Activated gamma-delta T cell (primary cell): ENCODE results near the gene SHISA6.

Source experiments
- DNase-seq: peaks from one replicate; lab custom pipeline; 2025; lab: John Stamatoyannopoulos, UW

SHISA6 gene

DNA sequence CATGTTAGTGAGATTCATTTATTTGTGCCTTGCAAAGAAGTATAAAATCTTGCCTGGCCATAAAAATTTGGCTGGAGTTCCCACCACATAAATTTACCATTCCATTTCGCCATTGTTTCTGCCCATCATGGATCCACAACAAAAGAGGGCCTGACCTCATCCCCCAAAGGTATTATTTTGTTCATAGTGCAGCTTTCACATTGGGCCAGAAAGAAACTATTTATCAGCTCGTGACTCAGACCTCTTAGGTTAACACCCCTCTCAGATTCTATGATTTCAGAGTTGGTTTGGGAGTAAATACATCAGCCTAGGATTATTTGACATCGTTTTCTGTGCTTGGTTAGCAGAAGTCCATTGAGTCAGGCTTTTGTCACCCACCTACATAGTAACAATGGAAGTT is 108.1 kb downstream of the SHISA6 start:
- DNase-seq: no peak

DNA sequence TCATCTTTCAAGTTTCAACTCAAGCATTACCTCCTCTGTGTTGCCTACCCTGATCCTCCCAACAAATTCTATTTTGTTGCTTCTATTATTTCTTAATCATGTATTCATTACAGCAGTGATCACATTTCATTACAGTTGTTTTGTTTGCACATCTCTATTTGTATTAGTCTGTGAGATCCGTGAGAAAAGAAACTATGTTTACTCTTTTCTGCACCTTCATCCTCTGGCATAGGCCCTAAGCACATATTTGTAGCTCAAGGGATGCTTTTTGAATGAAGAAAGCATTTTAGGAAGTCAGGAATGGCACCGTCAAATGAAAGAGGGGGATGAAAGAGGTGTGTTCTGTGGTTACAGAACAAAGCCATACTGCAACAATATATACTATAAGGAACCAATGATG is 110.5 kb downstream of the SHISA6 start:
- DNase-seq: no peak

DNA sequence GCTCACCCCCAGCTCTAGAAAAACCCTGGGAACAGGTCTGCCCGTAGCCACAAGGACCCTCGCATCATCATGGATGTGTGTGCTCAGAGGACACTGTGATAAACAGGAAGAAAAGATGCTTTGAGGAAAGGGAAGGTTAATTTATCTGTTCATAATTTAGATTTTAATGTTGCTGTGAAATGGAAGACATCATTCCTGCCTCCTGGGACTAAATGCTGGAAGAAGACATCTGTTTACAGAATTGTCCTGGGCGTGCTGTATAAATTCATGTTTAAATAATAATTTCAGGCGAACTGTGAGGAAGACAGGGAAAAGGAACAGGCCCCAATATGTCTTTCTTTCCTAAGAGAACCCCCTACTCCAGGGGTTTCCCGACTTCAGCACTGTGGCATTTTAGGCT is 112.6 kb downstream of the SHISA6 start:
- no peak for DNase-seq

DNA sequence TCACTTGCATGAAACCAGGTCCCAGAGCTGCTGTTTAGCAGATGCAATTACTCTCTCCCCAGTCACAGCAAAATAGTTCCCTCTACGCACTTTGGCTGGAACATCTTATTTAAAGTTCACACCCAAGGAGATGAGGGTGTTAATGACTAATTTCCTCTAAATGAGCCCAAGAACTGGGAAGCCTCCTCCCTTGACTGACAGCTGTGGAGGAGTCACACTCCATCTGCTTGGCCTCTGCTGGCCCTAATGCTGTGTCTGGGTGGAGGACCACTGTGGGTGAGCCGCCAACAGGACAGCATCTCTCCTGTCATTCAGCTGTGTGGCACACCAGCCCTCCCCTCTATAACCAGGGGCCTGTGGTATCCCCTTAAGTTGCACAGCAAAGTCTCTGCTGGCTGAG is 115.4 kb downstream of the SHISA6 start:
- no peak for DNase-seq

DNA sequence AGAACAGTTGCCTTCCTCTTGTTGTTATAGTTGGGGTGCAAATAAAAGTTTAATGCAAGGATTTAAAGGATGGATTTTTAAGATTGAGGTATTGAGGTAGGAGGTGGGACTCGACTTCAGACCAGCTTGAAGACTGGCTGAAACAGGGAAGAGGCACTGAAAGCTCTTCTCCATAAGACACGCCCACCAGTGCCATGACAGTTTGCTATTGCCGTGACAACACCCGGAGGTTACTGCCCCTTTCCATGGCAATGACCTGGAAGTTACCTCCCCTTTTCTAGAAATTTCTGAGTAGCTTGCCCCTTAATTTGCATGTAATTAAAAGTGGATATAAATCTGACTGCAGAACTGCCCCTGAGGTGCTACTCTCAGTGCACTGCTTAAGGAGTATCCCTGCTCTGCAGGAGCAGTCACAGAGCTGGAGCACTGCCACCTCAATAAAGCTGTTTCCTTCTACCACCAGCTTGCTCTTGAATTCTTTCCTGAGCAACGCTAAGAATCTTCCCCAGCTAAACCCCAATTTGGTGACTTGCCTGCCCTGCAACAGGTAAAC is 122.6 kb downstream of the SHISA6 start:
- DNase-seq: no peak

DNA sequence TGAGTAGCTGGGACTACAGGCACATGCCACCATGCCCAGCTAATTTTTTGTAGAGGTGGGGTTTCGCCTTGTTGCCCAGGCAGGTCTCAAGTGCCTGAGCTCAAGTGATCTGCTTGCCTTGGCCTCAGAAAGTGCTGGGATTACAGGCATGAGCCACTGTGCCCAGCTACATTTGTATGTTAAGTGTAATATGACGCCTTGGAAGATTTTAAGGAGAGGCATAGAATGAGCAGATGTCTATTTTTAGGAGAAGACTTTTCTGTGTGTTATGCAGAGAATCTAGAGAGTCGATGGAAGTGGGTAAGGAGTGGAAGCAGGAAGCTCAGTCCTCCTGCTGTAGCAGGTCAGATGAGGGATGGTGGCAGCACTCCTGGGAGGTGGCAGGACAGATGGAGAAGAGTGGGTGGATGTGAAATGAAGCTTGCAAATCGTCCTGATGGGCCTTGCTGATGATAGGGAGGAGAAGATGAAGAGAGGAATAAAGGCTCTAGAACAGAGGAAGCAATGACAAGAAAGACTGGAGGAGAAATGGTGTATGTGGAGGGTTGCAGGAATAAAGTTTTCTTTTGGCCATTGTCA is 125.3 kb downstream of the SHISA6 start:
- no peak for DNase-seq

DNA sequence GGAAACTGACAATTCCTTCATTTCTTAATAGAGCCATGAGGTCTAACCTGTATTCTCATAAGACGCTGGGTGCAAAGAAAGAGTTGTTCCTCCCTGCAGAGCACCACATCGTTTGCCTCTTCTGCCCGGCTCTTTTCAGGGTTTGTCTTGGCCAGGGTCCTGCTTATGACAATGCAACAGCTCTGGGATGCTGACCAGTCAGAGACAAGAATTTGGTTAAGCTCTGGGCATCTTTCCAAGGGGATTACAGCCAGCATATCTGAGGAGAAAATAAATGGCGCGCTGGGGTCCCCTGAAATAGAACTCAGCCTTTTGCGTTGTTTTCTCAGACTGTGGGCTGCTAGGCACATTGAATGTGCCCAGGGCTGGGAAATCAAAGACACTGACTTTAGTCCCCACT is 128.6 kb downstream of the SHISA6 start:
- DNase-seq: no peak

DNA sequence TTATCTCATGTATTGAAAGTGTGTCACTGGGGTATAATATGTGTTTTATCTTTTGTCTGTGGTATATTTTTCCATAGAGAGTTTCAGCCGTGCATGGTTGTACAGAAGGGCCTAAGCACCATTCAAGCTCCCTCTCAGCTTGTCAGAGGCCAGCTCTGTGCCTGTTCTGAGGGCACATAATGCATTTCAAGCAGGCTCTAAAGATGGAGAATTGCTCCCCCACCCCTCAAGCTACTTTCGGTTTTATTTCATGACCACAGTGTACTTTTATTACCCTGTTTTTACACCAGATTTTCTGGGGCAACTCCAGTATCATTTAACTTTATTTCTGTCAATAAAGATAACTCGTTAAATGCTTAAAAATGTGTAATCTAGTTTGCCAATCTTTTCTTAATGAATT is 131.7 kb downstream of the SHISA6 start:
- no peak for DNase-seq

DNA sequence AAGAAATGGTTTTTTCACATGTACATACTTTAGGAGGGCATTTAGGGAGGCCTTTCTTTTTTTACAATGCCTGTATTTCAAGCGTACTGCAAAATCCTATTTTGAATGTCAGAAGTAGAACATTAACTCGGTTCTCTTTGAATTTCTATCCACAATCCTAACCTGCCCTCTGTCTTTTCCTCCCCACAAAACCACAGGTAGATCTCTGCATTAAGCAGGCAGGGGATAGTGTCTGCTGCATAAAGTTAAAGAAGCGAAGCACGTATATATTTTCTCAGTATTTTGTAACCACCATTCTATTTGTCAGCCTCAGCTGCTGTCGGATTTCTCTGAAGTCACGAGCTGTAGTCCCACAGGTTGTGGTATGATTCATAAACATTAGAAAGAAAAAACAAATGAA is 137.5 kb downstream of the SHISA6 start:
- DNase-seq: no peak

DNA sequence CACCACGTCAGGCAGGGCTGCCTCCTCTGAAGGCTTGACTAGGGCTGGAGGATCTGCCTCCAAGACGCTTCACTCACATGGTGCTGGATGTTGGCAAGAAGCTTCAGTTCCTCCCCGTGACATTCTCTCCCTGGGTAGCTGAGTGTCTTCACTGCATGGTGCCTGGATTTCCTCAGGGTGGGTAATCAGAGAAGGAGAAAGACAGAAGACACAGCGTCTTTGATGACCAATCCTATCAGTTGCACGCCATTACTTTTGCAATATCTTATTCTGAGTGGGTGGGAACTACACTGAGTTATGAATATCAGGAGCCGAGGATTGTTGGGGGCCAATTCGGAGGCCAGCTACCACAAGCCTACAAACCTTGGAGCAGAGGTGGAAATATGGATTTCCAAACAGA is 139.7 kb downstream of the SHISA6 start:
- DNase-seq: no peak

DNA sequence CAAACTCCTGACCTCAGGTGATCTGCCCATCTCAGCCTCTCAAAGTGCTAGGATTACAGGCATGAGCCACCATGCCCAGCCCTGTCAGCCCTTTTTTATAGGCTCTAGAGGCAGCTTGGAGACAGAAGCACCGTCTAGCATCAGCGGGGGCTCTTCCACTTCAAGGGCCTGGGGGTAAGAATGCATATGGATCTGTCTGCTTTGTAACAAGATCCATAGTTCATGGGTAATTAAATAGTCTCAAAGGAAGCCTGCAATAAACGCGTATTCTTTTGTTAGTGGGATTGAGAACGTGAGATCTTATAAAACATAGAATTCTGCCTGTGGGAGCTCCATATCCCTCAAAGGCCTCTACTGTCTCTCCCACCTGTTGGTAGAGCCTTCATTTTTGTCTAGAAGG is 142.1 kb downstream of the SHISA6 start:
- DNase-seq: no peak

DNA sequence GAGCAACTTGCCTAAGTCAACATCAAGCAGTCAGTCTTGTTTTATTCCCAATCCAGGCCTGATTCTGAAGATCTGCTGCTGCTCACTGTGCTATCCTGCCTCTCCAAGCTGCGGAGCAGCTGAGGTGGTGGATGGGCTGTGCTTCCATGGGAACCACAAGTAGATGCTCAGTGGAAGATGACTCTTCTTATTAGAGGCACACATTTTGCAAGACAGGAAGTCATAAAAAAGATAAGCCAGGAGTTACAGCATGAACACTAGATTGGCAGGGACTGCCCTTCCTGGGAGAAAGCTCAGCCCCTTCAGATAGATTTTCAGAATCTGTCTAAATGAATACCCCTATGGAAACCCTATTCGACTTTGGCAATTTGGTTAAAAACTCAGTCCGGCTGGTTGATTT is 143.1 kb downstream of the SHISA6 start:
- DNase-seq: no peak

DNA sequence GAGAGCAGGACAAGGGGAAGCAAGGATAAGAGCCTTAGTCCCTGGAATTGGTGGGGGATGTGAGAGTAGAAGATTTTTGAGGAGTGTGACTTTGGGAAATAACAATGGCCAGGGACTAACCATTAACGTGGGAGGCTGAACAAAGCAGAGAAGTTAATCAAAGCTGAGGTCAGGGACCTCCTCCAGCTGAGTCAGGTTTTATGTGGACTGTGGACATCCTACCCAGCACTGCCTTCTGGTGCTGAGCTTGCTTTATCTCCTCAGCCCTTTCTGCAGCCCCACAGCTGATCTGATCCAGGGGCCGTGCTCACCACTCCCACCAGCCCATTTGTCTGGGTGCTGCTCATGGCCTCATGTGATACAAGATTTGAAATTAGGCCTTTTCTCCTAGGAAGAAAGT is 146.6 kb downstream of the SHISA6 start:
- DNase-seq: no peak

DNA sequence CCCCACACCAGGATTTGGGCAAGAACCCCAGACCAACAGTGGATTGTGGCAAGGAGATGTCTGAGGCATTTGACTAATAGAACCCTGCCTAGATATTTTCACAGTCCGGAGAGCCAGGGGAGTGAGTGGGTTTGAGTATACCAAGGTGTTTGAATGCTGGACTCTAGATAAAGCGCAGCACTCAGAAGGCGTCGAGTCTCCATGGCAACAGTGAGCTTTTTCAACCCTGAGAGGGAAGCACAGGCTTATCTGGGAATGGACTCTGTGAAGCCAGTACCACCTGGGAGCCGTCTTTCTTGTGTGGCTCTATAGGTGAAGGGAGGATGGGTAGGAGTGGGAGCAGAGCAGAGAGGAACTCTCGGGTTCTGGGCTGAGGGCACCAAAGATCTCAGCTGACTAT is 147.0 kb downstream of the SHISA6 start:
- no peak for DNase-seq

DNA sequence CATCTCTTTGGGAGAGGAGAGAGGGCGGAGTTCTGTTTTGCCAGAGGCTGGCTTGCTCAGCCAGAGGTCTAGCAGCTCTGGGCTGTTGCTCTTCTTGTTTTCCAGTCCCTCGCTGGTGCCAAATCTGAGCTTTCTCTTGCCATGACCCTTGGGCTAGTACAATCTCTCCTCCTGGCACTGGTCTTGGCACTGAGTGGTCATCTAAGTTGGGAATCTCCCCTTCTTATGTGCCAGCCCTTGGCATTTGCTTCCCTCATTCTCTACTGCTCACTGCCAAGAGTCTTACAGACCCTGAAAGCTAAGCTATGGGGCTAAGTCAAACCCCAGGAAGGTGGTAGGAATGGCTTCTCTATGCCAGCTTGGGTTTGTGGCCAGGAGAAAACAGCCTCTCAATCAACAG is 148.6 kb downstream of the SHISA6 start:
- DNase-seq: no peak

DNA sequence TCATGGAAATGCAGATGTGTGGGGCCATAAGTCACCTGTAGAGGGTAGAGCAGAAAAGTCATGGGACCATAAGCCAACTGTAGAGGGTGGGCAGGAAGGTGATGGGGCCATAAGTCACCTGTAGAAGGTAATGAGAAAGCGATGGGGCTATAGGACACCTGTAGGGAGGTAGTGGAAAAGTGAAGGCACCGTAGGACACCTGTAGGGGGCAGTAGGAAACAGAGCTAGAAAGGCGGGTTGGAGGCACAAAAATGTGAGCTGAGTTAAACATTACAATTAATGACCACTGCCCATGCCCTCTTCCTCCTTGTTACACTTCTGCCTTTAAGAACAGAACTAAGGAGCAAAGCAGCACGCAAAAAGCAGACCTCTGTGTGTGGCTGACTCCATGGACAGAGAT is 150.1 kb downstream of the SHISA6 start:
- no peak for DNase-seq

DNA sequence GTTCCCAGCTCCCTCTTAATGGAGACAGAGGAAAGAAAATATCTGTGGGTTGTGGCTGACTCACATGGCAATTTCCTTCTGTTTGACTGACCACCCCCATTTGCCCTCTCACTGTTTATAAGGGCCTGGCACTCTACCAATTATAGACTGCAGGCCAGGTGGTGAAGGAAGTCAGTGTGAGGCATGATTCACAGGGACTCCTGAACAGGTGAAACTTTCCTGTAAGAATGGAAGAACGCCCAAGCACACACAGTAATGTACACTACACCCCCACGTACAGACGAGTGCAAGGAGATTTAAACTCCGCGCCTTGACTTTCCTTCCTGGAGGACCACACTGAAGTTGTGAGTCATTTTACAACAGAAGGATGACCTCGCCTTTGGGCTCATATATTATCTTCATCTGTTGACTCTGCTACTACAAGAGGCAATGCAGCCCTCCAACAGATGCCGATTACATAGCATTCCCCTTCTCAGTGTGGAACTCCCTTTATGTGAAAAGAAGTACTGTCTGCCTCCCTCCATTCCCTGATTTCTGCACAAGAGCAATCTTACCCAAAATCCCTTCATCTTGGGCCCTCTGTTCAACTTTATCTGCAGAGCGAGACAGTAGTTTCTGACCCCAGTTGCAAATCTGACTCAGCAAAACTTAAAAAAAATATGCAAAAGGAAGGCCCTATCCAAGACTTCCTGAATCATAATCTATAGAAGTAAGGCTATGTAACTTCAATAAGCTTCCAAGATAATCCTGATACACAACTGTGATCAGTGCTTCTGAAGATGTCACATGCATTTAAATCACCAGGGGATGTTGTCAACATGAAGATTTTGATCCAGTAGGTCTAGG is 163.6 kb downstream of the SHISA6 start:
- no peak for DNase-seq

DNA sequence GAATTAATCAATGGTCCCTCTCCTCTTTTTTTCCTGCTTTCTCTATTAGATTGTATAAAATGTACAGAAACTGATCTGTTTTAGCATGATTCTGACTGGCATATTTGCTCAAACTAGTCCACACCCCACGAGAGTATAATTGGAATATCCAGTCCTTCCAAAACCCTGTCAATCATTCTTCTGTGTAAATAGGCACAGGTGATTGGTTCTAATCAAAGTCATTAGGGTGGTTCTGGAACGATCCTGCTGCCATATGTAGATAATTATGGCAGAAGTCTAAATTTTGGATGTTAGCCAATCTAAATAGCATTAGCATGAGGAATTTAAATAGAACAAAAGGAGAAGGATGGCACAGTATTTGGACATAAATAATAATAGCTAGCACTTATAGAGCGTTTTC is 165.7 kb downstream of the SHISA6 start:
- DNase-seq: no peak

DNA sequence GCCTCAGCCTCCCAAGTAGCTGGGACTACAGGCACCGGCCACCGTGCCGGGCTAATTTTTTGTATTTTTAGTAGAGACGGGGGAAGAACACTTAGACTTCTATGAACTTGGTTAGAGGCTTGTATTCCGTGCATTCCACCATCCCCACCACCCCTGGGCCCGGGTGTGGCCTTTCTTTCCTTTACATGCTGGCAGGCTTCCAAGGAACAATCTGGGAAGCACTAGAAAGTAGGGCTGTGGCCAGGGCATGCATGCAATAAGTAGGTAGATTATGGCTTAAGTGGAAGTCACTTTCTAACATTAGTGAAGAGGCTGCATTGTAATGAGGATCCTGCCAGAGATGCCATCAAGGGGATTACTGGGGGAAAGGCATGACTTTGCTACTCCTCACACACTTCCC is 171.6 kb downstream of the SHISA6 start:
- no peak for DNase-seq

DNA sequence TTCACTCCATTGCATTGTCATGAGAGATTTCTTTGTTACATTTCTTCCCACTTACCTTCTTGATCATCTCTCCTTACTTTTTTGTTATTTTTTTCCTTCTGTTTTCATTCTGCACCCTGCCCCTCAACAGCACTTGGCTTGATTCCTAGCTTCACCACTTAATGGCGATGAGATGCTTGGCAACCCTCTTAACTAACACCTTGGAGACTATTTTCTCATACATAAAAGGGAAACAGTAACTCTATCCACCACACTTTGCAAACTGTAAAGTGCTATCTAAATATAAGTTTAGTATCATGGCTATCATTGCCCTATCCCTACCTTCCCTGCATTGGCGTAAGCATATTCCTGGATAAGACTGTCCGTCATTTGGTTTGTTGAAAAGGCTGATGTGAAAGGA is 177.3 kb downstream of the SHISA6 start:
- no peak for DNase-seq

DNA sequence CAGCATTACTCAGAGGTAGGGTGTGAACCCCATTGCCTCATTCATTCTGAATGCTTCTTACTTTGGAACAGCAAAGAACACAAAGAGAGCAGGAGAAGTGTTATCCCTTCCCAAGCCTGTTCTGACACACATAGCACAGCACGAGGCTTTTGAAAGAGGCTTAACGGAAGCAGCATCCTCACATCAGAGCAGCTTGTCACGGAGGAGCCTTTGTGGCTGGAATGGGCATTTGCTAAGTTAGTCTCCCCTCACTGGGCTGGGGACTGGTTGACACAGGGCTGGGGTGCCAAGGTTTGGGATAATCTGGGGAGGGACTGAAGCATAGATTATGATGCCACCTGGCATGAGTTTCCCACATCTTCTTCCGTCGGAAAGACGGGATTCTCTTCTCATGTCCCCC is 189.7 kb downstream of the SHISA6 start:
- no peak for DNase-seq

DNA sequence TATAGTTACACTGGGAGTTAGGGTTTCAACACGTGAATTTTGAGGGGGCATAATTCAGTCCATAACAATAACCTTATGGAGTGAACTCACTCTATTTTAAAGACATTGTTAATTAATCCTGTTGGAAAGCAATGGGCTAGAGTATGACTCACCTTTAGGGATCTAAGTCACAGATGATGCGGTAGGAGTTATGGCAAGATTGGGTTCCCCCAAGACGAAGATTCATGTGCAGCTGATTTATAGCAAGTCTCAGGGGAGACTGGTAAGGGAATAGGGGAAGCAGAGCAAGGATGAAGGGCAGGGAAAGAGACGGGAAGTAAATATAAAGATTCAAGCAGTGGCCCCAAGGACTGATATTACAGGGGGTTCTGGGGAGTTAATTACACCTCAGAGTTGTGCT is 197.7 kb downstream of the SHISA6 start:
- DNase-seq: no peak

DNA sequence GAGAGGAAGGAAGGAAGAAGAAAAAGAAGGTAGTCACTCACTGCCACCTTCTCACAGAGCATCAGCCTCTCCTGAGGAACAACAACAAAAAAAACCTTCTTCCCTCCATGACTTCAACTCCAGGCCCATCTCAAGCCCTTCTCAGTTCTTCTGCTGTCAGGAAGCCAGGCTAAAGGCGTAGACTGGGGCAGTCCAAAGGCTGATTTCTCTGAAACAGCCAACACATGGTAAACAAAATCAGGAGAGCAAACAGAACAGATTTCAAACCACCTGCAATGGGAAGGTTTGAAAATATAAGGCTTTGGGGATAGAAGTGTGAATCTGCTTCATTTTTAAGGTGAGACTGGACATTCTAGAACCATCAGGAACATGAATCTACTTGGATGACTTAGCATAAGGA is 200.0 kb downstream of the SHISA6 start:
- no peak for DNase-seq

DNA sequence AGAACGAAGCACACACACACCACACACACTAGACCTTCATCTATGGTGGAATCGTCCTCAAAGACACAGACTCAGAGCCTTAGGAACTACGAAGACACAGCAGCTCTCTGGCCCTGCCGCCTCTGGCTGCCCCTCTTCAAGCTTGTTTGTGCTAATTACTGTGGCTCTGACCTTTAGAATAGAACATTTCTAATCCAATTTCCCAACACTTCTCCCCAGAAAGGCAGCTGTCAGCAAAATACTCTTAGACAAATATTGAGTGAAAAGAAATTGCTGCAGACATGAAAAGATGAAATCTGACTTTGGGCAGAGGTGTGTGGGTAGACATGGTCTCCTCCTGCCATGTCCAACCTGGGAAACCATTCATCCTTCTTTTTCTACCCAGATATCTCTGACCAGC is 205.3 kb downstream of the SHISA6 start:
- no peak for DNase-seq
